ENCODE data around the gene ITGB5. TPM values are rescaled to one million over a fixed set of nuclear protein-coding genes. Genes with fewer than 3 reads are reported as not detected.

Gene ITGB5
- total and polyA plus RNA-seq, 2 donors (not counting 3 experiments of a cell fraction or from before 2014, with no cell fraction given): 144 to 170 TPM

GRCh38 chr3:124779751-124780191 lies 107.4 kb downstream of the ITGB5 start:
- no peak overlapping the region for H3K27ac ChIP-seq (ENCODE audit: insufficient read depth, low read depth, low read length)
- TF ChIP-seq MAX (IDR thresholded peaks at IDR 0.05; ENCODE audit: insufficient read depth, insufficient read length) (no peak), JUN (IDR thresholded peaks at IDR 0.05; ENCODE audit: borderline replicate concordance, insufficient read depth, insufficient read length, low read depth) (no peak), MYC (IDR thresholded peaks at IDR 0.05; ENCODE audit: low read depth, low read length) (no peak), POLR2AphosphoS5 (IDR thresholded peaks at IDR 0.05; ENCODE audit: insufficient read depth, low read depth, low read length) (no peak), FOS (IDR thresholded peaks at IDR 0.05; ENCODE audit: borderline replicate concordance, insufficient read depth, low read length) (no peak), EZH2 (IDR thresholded peaks at IDR 0.05; ENCODE audit: borderline replicate concordance, low read depth, low read length, severe bottlenecking) (no peak), CTCF (IDR thresholded peaks at IDR 0.05; ENCODE audit: extremely low read depth in 1 of 2, insufficient read depth in 1 of 2, low read depth in 1 of 2, low read length in 2 of 2) (no peak), GATA2 (IDR thresholded peaks at IDR 0.05; ENCODE audit: insufficient read depth, insufficient read length, low read depth, low read length) (no peak)
- H3K27me3 ChIP-seq (ENCODE audit: control insufficient read depth in 2 of 2, insufficient read depth in 2 of 2, low read length in 2 of 2): no peaks in the 10 kb centered on the region
- H3K4me1 ChIP-seq (ENCODE audit: control insufficient read depth, extremely low read depth, insufficient read depth, low read length): peaks cover 26% of the 10 kb centered on the region
- no peaks in the 10 kb centered on the region for H4K20me1 ChIP-seq (replicated peaks; ENCODE audit: control insufficient read depth, extremely low read depth, insufficient read depth, low read length)
- no peak overlapping the region for H3K4me2 ChIP-seq (ENCODE audit: insufficient read depth, low read length)
- DNase-seq (ENCODE audit: low read depth, low spot score) (no peak), FAIRE-seq (no peak)
- no peaks in the 10 kb centered on the region for H3K9me1 ChIP-seq (replicated peaks; ENCODE audit: control insufficient read depth, extremely low read depth, insufficient read depth, low read length)
- POLR2A ChIA-PET: interaction anchor here (0.6 kb wide), 1 partner anchor 28 kb away, joined by 9 read pairs; no protein-coding TSS in a partner anchor
- no TSS peak for BruUV-seq (replicated peaks)
- no peak overlapping the region for H2AFZ ChIP-seq (ENCODE audit: low read depth, low read length)
- H3K4me3 ChIP-seq (replicated peaks in 1 of 3; ENCODE audit: insufficient read depth in 1 of 3, low read depth in 1 of 3, low read length in 3 of 3): no peak overlapping the region
- CTCF ChIA-PET: interaction anchor here (3.0 to 3.3 kb wide), 2 partner anchors 19 to 121 kb away, joined by 25 to 29 read pairs; no protein-coding TSS in a partner anchor
- H3K9ac ChIP-seq (replicated peaks; ENCODE audit: extremely low read depth, insufficient read depth, low read length): no peak overlapping the region
- no peaks in the 10 kb centered on the region for H3K9me3 ChIP-seq (replicated peaks; ENCODE audit: control insufficient read depth, insufficient read depth, low read length)
- intact Hi-C loops (cut with micrococcal nuclease) (loop anchor here (10.0 kb wide), 1 partner anchor 275 kb away; the partner anchor contains the start of gene HEG1), dilution Hi-C loops (cut with MboI; ENCODE audit: extremely low pct_ligation_motif_present, low sequenced_read_pairs) (no loop called here)
- H3K36me3 ChIP-seq (ENCODE audit: control insufficient read depth in 2 of 2, extremely low read depth in 1 of 2, insufficient read depth in 2 of 2, low read length in 2 of 2): no peaks in the 10 kb centered on the region
- no peaks in the 10 kb centered on the region for H3K79me2 ChIP-seq (ENCODE audit: control insufficient read depth, insufficient read depth, low read length)

All from endothelial cell of umbilical vein (primary cell).